Femur (tissue), 1 donor: ENCODE measurements around the gene CCR2.
A peak's percentile ranks its signal among the peaks of the same experiment; 100 is the strongest.

ENCODE experiments used
- DNase-seq: peaks from one replicate; pipeline ENCODE4 v3.0.0-alpha.2; 2017

Gene CCR2

GRCh38 chr3:46356276-46356675 is 2.4 kb downstream of the CCR2 start:
- DNase-seq: no peak

GRCh38 chr3:46356909-46357308 is 3.0 kb downstream of the CCR2 start:
- no peak for DNase-seq

GRCh38 chr3:46358466-46358865 is 4.6 kb downstream of the CCR2 start:
- DNase-seq: no peak

- DNase-seq: no peak
Measured at GRCh38 chr3:46359733-46360493, 6.0 kb downstream of the CCR2 start.

GRCh38 chr3:46360907-46361306 is 7.0 kb downstream of the CCR2 start:
- DNase-seq: no peak

- DNase-seq: no peak
Measured at GRCh38 chr3:46361408-46362283, 7.7 kb downstream of the CCR2 start.

GRCh38 chr3:46365041-46365440 is 11.1 kb downstream of the CCR2 start:
- no peak for DNase-seq

GRCh38 chr3:46365737-46366524 is 12.0 kb downstream of the CCR2 start:
- DNase-seq: no peak

- DNase-seq: no peak
Measured at GRCh38 chr3:46367811-46368210, 13.9 kb downstream of the CCR2 start.

GRCh38 chr3:46368569-46368968 is 14.7 kb downstream of the CCR2 start:
- DNase-seq: peak; percentile 51

- no peak for DNase-seq
Measured at GRCh38 chr3:46369151-46369550, 15.2 kb downstream of the CCR2 start.

- no peak for DNase-seq
Measured at GRCh38 chr3:46369675-46370132, 15.8 kb downstream of the CCR2 start.

- DNase-seq: no peak
Measured at GRCh38 chr3:46370839-46371518, 17.1 kb downstream of the CCR2 start, which contains the start of gene CCR5. Gene CCR5, plus strand, starts transcription at chr3:46370946. Its CDS starts 1,957 bp downstream, at chr3:46372903.

- DNase-seq: no peak
Measured at GRCh38 chr3:46371519-46372340, 17.8 kb downstream of the CCR2 start.

GRCh38 chr3:46372492-46373359 is 18.8 kb downstream of the CCR2 start:
- no peak for DNase-seq

GRCh38 chr3:46374755-46375154 is 20.8 kb downstream of the CCR2 start:
- no peak for DNase-seq

- DNase-seq: no peak
Measured at GRCh38 chr3:46375218-46375617, 21.3 kb downstream of the CCR2 start.

GRCh38 chr3:46375814-46376213 is 21.9 kb downstream of the CCR2 start:
- DNase-seq: no peak

- DNase-seq: peak; percentile 71
Measured at GRCh38 chr3:46378426-46378942, 24.6 kb downstream of the CCR2 start.
